HG03565 (cell line): ENCODE data around the gene NEK6.

Experiments
- ATAC-seq: cut with Tn5 transposase; IDR thresholded peaks from one replicate; pipeline ENCODE4 v1.9.1; 2021; ENCODE audit warnings: mild to moderate bottlenecking, moderate library complexity; ENCODE audit not compliant: unreplicated experiment

The NEK6 gene

DNA sequence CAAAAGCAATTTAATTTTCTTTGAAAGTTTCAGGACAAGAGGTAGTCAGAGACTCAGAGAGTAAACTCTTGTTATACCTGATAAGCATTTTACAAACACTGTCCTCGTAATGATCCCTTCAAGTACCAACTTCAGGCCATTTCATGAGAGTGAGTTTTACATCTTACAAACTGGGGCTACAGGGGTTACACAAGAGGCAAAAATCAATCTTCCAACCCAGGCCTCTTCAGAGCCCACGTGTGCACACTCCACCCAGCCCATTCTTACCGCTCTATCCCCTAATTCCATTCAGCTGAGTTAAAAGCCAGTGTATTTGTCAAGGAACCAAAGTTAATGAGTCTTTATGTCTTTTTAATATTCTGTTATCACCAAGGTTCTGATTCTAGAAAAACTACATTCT is 110.9 kb downstream of the NEK6 start:
- ATAC-seq = no peak

- no peak for ATAC-seq
Observed at GRCh38 chr9:124369231-124369797, 111.6 kb downstream of the NEK6 start.

DNA sequence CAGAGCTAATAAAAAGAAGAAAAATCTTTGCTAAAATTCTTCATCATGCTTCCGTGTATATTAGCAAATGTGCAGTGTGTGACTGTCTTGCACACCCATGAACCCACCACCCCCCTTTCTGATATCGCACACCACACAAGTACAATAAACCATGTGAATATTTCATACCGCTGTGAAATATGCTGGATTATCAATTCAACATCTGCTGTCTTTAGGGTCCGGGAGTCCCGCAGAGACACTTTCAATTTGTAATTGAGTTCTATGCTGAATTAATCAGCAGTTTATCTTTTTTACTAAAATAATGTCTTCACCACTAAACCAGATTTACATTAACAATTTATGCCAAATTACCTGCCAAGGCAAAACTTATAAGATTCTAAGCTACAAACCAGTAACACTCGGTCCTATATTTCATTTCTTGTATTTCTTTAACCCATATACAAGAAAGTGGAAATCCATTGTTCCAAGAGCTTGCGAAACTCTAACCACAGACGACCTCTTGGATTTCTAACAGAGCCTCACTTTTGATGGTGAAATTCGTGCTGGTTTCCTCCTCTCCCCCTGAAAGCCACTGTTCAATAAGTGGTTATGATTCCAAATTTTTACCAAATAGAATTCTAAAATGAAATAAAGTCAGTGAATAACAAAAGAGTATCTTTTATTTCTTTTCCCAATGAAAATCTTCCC is 113.3 kb downstream of the NEK6 start:
- no peak for ATAC-seq

DNA sequence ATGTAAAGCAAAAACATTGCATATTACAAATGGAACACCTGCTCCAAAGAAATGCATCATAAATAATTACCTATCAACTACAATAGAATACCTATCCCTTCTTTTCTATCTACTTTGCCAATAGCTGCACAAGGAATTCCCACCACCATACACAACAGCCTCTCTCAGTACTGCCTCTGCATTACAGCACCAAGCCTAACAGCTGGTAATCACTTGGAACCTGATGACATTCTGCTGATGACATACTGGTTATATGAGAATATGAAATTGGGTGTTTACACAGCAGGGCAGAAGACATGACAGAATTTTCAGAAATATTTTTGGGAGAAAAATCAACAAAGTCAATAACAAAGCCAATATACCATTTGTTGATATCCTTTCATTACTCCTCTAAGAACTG is 114.3 kb downstream of the NEK6 start:
- no peak for ATAC-seq

DNA sequence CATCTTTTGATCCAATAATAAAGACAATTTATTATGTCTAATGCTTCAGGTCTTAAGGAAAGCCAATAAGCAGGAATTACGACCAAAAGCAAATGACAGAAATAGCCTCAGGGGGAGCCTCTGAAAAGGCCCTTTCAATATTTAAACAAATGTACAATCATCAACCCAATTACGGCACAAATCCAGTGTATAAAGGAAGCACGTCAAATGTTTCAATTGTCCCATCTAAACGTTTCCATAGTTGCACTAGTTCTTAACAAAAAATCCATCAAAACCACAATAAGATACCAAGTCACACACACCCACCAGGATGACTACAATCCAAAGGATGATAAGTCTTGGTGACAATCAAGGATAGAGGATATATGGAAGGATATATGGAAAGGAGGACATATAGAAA is 115.6 kb downstream of the NEK6 start:
- no peak for ATAC-seq

GRCh38 chr9:124373851-124374250 is 116.1 kb downstream of the NEK6 start:
- ATAC-seq = no peak

DNA sequence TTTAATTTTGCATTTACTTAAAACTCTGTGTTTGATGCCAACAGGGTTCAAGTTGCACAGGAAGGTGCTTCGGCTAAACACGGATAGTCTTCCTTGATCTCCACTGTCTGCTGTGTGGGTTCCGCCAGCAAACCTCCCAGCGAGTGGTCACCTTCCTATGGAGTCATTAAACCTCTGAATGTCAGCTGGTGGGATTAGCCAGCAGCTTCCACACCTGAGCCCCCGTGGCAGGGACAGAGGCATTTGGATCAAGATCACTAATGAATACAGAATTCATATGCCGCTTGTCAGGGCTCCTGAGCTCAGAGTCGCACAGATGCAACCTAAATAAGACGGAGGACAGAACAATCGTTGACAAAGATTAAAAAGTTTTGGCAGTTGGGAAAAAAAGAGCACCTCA is 118.0 kb downstream of the NEK6 start:
- ATAC-seq = no peak

DNA sequence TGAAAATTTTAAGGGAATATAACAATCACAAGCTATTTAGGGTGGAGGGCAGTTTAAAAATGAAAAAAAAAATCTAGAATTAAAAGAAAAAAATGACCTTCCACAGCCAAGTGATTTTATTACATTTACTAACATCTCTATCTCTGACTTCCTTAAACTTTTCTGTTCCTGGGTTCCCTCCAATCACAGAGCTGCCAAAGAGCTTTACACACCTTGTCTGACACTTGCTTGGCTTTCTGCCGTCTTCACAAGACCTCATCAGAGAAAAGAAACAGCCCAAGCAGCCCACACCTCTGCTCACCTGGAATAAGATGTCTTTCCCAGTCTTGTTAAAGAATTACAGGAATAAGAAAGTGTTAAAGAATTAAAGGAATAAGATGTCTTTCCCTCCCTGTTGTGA is 118.6 kb downstream of the NEK6 start:
- no peak for ATAC-seq

DNA sequence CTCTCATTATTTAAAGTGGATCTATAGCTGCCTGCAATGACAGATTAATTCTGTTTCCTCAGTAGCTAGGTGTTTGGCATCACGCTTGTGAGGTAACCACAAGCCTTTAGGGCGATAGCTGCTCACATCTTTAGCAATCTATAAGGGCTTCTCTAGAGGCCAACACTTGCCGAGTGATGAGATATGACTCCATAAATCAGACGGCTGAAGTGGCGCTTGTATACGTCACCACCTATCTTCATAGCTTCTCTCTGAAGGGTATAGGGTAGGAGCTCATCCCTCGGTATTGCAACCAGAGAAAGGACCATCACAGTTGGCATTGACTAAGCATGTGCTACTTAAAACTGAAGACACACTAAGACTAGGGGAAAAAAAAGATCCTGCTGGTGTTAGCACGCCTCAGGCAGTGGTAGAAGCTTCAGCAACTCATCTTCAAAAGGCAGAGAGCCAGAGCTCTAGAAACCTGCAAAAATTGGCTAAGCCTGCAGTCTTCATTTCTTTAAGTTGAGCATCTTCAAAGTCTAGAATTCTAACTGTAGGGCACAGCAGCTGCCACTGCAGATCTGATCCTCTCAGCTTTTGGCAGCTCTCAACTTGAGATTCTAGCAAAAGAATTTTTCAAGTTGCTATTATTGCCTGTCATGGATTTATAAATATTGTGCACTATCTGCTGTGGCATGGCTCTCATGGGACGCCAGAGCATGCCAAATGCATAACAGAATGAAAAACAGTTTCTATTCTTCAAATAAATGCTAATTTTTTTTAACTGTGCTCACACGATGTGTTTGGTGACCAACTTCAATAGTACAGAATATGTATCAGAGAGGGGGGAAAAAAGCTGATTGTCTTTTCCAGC is 120.0 kb downstream of the NEK6 start:
- ATAC-seq = no peak

DNA sequence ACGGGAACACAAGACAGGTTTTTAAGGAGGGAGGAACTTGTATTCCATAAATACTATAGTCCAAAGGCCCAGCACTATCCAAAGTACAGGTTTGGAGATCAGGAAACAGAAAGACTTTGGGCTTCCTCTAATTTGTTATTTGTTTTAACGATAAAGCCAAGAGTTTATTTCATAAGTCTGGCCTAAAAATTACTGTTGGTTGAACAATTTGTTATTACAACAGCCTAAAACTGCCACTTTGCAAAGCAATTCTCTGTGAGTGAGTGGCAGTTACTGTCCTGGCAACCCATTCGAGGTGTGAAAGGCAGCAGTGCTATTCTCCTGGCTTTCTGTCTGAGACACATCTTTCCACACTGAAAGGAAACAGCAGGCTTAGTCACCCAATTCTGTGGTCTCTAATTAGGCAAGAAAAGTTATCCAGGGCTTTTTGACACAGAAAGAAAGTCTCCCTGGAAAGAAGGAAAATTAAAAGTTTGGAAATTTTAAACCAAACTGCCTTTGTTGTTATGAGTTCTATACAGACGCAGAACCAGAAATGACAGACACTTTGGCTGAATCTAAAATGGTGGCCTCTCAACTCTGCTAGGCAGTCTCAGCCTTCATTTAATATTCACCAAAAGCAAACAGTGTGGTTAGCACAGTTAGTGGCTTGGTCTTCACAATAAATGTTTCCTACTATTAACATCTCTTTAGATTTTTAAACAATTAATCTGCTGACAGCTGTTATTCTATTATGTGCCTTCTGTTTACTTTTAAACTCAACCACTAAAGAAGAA is 123.6 kb downstream of the NEK6 start:
- ATAC-seq = no peak

DNA sequence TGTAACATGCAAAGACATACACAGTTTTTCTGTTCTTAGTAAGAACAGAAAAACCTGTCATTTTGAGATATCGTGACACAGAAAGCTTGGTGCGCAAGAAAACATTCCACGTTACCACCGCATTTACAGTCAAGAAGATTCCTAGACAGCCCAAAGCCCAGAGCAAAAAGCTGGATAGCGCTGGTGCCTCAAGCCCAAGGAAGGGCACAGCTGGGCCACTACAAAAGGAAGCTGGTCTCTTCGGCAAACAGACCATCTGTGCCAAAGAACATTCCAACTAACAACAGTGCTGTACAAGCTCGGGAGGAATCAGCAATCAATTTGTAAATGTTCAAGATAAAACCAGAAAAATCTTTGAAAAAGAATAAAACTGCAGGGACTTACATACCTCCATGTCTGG is 126.5 kb downstream of the NEK6 start:
- ATAC-seq = no peak

DNA sequence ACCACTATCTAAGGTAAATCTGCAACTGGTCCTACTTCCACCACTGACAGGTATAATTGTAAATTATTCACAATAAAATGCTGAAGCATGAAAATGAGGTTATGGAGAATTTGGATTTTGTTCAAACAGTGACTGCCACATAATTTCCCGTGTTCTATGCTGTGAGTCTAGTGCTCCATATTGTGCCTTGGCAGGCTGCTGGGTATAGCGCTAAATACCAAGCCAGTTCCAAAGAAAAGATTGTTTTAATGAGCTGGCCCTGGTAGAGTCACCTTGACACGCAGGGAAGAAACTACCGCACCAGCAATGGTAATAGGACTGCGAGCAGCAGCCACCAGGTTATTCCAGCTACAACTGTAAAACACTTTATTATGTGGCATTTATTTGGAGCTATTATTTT is 127.1 kb downstream of the NEK6 start:
- ATAC-seq = no peak

DNA sequence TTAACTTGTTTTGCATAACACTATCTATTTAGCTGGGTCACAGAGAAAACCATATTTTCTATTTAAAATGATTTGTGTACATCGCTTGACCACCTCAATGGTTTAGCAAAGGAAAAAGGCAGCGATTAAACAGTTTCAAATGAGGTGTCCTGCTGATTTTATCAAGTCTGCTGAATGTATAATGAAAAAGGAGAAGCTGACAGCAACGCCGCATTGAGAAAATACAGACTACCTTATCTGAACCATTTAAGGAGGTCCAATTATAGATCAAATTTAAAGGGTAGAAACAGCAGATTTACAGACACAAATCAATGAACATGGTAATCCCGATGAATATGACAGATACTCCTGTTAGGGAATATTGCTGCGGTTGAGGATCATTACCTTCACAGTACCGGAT is 127.9 kb downstream of the NEK6 start:
- no peak for ATAC-seq

GRCh38 chr9:124386201-124386600 is 128.5 kb downstream of the NEK6 start:
- no peak for ATAC-seq

- no peak for ATAC-seq
Observed at GRCh38 chr9:124388275-124389048, 130.7 kb downstream of the NEK6 start.

DNA sequence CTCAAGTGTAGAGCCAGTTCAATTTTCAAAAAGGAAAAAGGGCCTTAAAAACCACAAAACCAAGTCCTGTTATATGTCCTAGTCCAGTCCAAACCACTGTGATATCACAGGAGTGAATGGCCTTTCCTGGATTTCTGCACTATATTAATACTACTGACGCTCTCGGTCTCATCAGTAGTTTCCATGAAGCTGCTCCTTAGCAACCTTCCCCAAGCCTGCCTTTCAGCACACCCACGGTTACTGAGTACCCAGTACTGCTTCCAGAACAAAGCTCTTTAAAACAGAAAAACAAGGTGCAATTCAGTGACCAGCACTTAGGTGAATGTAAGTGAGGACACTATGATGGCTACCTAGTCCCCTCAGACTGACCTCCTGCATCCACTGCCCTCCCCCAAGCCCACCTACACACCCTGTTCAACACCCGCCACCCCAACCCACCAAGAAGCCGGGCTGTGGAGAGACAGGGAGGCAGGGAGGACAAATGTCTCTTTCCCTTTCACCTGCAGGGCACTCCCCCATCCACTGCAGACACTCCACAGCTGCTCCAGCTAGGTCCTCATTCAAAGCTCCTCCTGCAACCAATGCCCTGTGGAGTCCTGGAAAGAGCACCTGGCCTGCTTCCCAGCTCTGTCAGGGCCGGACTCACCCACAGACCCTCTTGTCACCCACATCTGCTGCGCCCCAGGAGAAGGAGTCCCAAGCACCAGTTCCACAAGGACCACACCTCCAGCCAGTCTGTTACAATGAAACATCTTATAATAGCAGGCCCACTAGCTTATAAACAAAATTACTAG is 131.6 kb downstream of the NEK6 start:
- ATAC-seq = no peak

DNA sequence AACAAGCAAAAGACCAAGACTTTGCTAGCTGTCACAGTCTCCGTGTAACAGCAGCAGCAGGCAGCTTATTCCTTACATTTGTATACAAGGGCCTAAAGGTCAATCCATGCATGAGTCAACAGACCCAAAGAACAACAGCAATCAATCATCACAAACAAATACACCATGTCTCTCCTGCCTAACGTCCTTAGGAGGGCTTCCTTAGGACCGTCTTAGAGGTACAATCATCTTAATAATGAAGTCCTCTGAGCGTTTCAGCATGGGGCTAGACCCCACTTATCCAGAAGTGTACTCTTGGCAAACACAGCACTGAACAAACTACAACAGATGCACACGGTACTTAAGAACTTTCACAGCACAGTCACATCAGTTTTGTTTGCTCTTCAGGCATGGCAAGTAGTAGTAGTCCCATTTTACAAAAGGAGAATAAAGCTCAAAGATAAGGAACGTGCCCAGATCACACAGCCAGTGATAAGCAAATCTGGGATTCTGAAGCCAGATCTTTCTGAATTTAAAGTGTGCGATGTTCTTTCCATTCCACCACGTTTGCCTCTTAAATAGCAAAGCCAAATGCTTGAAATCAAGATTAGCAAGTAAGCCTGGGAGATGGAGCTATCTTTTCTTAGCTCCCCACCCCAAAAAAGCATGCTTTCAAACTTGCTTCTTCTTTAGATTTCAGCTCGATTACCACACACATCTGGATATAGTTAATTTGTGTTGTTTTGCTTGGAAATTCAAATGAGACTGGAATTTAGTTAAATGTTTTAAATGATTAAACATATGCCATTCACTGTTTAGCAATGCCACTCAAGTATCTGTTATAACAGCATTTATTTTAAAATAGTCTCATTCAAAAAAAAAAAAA is 133.3 kb downstream of the NEK6 start:
- no peak for ATAC-seq

GRCh38 chr9:124392254-124392870 is 134.6 kb downstream of the NEK6 start:
- no peak for ATAC-seq
